SK-N-SH treated with all-trans-retinoic acid at 6 μM for 48 hours (cell line): ENCODE data around the gene SLC35F5.

Experiments
- ARNTL ChIP-seq: fragments of 450-650 bp; formaldehyde crosslinking; IDR thresholded peaks from 2 replicates; pipeline ENCODE4 v1.5.0; 2020; ENCODE audit warnings: low read depth, mild to moderate bottlenecking, moderate library complexity, borderline replicate concordance
- BACH2 ChIP-seq: fragments of 250-450 bp; sonication (Bioruptor Pico); IDR thresholded peaks from 2 replicates; pipeline ENCODE4 v1.9.0; 2021; ENCODE audit warnings: mild to moderate bottlenecking, borderline replicate concordance
- PPARA ChIP-seq: fragments of 250-450 bp; sonication (Bioruptor Pico); IDR thresholded peaks from 2 replicates; pipeline ENCODE4 v1.5.0; 2020; ENCODE audit warnings: mild to moderate bottlenecking, borderline replicate concordance
- TCF4 ChIP-seq: fragments of 250-450 bp; sonication (Bioruptor Pico); IDR thresholded peaks from 2 replicates; pipeline ENCODE4 v1.8.0; 2021; ENCODE audit warnings: mild to moderate bottlenecking, moderate library complexity, borderline replicate concordance
- TOX ChIP-seq: fragments of 250-450 bp; sonication (Bioruptor Pico); IDR thresholded peaks from 2 replicates; pipeline ENCODE4 v1.8.0; 2021; ENCODE audit warnings: mild to moderate bottlenecking, moderate library complexity, borderline replicate concordance
- ZC3H10 ChIP-seq: fragments of 250-450 bp; sonication (Bioruptor Pico); IDR thresholded peaks from 2 replicates; pipeline ENCODE4 v1.5.1; 2021; ENCODE audit warnings: mild to moderate bottlenecking, moderate library complexity
- ZNF70 ChIP-seq: fragments of 450-650 bp; formaldehyde crosslinking; IDR thresholded peaks from 2 replicates; pipeline ENCODE4 v1.5.0; 2020; ENCODE audit warnings: mild to moderate bottlenecking, moderate library complexity
- TF ChIP-seq, protein P1 (sequence below): fragments of 250-450 bp; sonication (Bioruptor Pico); IDR thresholded peaks from 2 replicates; pipeline ENCODE4 v1.5.1; 2020; ENCODE audit warnings: low read depth, mild to moderate bottlenecking, moderate library complexity
- TF ChIP-seq, protein P2 (sequence below): fragments of 250-450 bp; sonication (Bioruptor Pico); IDR thresholded peaks from 2 replicates; pipeline ENCODE4 v1.8.0; 2020; ENCODE audit warnings: mild to moderate bottlenecking, moderate library complexity, borderline replicate concordance

- TF ChIP-seq, protein P1, sequence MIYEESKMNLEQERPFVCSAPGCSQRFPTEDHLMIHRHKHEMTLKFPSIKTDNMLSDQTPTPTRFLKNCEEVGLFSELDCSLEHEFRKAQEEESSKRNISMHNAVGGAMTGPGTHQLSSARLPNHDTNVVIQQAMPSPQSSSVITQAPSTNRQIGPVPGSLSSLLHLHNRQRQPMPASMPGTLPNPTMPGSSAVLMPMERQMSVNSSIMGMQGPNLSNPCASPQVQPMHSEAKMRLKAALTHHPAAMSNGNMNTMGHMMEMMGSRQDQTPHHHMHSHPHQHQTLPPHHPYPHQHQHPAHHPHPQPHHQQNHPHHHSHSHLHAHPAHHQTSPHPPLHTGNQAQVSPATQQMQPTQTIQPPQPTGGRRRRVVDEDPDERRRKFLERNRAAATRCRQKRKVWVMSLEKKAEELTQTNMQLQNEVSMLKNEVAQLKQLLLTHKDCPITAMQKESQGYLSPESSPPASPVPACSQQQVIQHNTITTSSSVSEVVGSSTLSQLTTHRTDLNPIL (CRISPR knock-in tag): no peak
- TF ChIP-seq ZNF70 (CRISPR knock-in tag): no peak
- TF ChIP-seq TCF4: no peak
- no peak for TF ChIP-seq PPARA (CRISPR knock-in tag)
- TF ChIP-seq ZC3H10 (CRISPR knock-in tag): no peak
- TF ChIP-seq, protein P2, sequence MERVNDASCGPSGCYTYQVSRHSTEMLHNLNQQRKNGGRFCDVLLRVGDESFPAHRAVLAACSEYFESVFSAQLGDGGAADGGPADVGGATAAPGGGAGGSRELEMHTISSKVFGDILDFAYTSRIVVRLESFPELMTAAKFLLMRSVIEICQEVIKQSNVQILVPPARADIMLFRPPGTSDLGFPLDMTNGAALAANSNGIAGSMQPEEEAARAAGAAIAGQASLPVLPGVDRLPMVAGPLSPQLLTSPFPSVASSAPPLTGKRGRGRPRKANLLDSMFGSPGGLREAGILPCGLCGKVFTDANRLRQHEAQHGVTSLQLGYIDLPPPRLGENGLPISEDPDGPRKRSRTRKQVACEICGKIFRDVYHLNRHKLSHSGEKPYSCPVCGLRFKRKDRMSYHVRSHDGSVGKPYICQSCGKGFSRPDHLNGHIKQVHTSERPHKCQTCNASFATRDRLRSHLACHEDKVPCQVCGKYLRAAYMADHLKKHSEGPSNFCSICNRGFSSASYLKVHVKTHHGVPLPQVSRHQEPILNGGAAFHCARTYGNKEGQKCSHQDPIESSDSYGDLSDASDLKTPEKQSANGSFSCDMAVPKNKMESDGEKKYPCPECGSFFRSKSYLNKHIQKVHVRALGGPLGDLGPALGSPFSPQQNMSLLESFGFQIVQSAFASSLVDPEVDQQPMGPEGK (CRISPR knock-in tag): no peak
- TF ChIP-seq BACH2 (CRISPR knock-in tag): no peak
- no peak for TF ChIP-seq ARNTL (CRISPR knock-in tag)
- no peak for TF ChIP-seq TOX (CRISPR knock-in tag)
These were observed 69.9 kb downstream of the SLC35F5 start for GRCh38 chr2:113686537-113686936.
